ENCODE results near the gene NHS. TPM values are rescaled to one million over a fixed set of nuclear protein-coding genes. Genes with fewer than 3 reads are reported as not detected.

NHS gene
- polyA plus RNA-seq, 2 of the 4 experiments (the other 2 are of a cell fraction): 3.6 to 5.0 TPM

GRCh38 chrX:17579026-17579425, 204.0 kb downstream of the NHS start:
- no peak for ATAC-seq

GRCh38 chrX:17580539-17581152, 205.6 kb downstream of the NHS start:
- FAIRE-seq: peak; percentile 96
- H3K4me3 ChIP-seq: no peak overlapping the region
- H3K4me1 ChIP-seq: peaks cover 47% of the 10 kb centered on the region
- DNase-seq (ENCODE audit: low read depth in 1 of 2, low spot score in 1 of 2): no peak
- ChIA-PET CTCF (interaction anchor here (1.5 kb wide), 1 partner anchor 10 kb away, joined by 5 read pairs; no protein-coding TSS in a partner anchor), POLR2A (no interaction called here)
- no peak for ATAC-seq
- TF ChIP-seq HEYL (CRISPR knock-in tag; IDR thresholded peaks at IDR 0.05) (no peak), TP53 (CRISPR knock-in tag; IDR thresholded peaks at IDR 0.05) (no peak)
- H3K9me3 ChIP-seq: no peaks in the 10 kb centered on the region
- peak overlapping the region in 1 of 2 experiments; percentile 42; a peak in 3 of 6 replicates for H3K27ac ChIP-seq
- peak overlapping the region; percentile 38; the same call in 1 of the 3 replicates for H3K4me2 ChIP-seq
- 58% methylated on average over 6 of the region's 6 CpGs for WGBS (ENCODE audit: missing lambda C conversion rate)

More at GRCh38 chrX:17579026-17579425, 204.0 kb downstream of the NHS start:
- H3K9me3 ChIP-seq: no peaks in the 10 kb centered on the region
- CTCF ChIA-PET: no interaction called here
- no peak for DNase-seq (ENCODE audit: low read depth in 1 of 2, low spot score in 1 of 2)
- no peak overlapping the region for H3K4me3 ChIP-seq
- POLR2A ChIA-PET: no interaction called here
- H3K27ac ChIP-seq: no peak overlapping the region
- H3K4me1 ChIP-seq: peaks cover 32% of the 10 kb centered on the region
- WGBS (ENCODE audit: missing lambda C conversion rate): 79% methylated on average over 5 of the region's 5 CpGs
- TF ChIP-seq HOXB5 (CRISPR knock-in tag; IDR thresholded peaks at IDR 0.05): no peak
- TF ChIP-seq POLR2AphosphoS2 (conservative IDR thresholded peaks at IDR 0.05; ENCODE audit: low read length): no peak
- no peak for TF ChIP-seq MAX (IDR thresholded peaks at IDR 0.05)
- no peak for TF ChIP-seq USF2 (IDR thresholded peaks at IDR 0.05)
- no peak overlapping the region for H3K4me2 ChIP-seq
- no peak for FAIRE-seq

GRCh38 chrX:17581641-17582040, 206.6 kb downstream of the NHS start:
- DNase-seq (ENCODE audit: low read depth in 1 of 2, low spot score in 1 of 2): no peak
- Histone ChIP-seq H3K4me3 (no peak overlapping the region), H3K9me3 (no peaks in the 10 kb centered on the region), H3K4me1 (peaks cover 41% of the 10 kb centered on the region), H3K27ac (peak overlapping the region in 1 of 2 experiments; percentile 42; a peak in 2 of 6 replicates), H3K4me2 (no peak overlapping the region)
- WGBS (ENCODE audit: missing lambda C conversion rate): 70% methylated on average over 5 of the region's 5 CpGs
- no peak for TF ChIP-seq NR3C1 (IDR thresholded peaks at IDR 0.05)
- TF ChIP-seq RNF2 (IDR thresholded peaks at IDR 0.05; ENCODE audit: borderline replicate concordance, low read depth): no peak
- no peak for TF ChIP-seq NPAS2 (CRISPR knock-in tag; IDR thresholded peaks at IDR 0.05; ENCODE audit: borderline replicate concordance)
- no peak for TF ChIP-seq MAX (IDR thresholded peaks at IDR 0.05)
- no peak for TF ChIP-seq ZNF302 (CRISPR knock-in tag; IDR thresholded peaks at IDR 0.05)
- TF ChIP-seq HEYL (CRISPR knock-in tag; IDR thresholded peaks at IDR 0.05): no peak
- TF ChIP-seq ZC3H11A (IDR thresholded peaks at IDR 0.05): no peak
- no peak for TF ChIP-seq CBX8 (IDR thresholded peaks at IDR 0.05)
- TF ChIP-seq RARB (CRISPR knock-in tag; IDR thresholded peaks at IDR 0.05): no peak
- TF ChIP-seq CTCF (IDR thresholded peaks at IDR 0.05): no peak
- no peak for TF ChIP-seq MAZ (IDR thresholded peaks at IDR 0.05; ENCODE audit: borderline replicate concordance, low read depth, low read length)
- TF ChIP-seq ATOH8 (CRISPR knock-in tag; IDR thresholded peaks at IDR 0.05; ENCODE audit: low read depth): no peak
- ChIA-PET CTCF (interaction anchor here (1.1 to 1.7 kb wide), 4 partner anchors 9 to 52 kb away, joined by 3 to 5 read pairs (median 4); no protein-coding TSS in a partner anchor), POLR2A (no interaction called here)
- peak; percentile 65 for FAIRE-seq
- ATAC-seq: no peak

Data from A549 (cell line).